ENCODE results near the gene ADAM33. TPM values are rescaled to one million over a fixed set of nuclear protein-coding genes. Genes with fewer than 3 reads are reported as not detected.

The ADAM33 gene, protein sequence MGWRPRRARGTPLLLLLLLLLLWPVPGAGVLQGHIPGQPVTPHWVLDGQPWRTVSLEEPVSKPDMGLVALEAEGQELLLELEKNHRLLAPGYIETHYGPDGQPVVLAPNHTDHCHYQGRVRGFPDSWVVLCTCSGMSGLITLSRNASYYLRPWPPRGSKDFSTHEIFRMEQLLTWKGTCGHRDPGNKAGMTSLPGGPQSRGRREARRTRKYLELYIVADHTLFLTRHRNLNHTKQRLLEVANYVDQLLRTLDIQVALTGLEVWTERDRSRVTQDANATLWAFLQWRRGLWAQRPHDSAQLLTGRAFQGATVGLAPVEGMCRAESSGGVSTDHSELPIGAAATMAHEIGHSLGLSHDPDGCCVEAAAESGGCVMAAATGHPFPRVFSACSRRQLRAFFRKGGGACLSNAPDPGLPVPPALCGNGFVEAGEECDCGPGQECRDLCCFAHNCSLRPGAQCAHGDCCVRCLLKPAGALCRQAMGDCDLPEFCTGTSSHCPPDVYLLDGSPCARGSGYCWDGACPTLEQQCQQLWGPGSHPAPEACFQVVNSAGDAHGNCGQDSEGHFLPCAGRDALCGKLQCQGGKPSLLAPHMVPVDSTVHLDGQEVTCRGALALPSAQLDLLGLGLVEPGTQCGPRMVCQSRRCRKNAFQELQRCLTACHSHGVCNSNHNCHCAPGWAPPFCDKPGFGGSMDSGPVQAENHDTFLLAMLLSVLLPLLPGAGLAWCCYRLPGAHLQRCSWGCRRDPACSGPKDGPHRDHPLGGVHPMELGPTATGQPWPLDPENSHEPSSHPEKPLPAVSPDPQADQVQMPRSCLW
- 21.0 and 29.2 TPM in 2 replicates for total RNA-seq

DNA sequence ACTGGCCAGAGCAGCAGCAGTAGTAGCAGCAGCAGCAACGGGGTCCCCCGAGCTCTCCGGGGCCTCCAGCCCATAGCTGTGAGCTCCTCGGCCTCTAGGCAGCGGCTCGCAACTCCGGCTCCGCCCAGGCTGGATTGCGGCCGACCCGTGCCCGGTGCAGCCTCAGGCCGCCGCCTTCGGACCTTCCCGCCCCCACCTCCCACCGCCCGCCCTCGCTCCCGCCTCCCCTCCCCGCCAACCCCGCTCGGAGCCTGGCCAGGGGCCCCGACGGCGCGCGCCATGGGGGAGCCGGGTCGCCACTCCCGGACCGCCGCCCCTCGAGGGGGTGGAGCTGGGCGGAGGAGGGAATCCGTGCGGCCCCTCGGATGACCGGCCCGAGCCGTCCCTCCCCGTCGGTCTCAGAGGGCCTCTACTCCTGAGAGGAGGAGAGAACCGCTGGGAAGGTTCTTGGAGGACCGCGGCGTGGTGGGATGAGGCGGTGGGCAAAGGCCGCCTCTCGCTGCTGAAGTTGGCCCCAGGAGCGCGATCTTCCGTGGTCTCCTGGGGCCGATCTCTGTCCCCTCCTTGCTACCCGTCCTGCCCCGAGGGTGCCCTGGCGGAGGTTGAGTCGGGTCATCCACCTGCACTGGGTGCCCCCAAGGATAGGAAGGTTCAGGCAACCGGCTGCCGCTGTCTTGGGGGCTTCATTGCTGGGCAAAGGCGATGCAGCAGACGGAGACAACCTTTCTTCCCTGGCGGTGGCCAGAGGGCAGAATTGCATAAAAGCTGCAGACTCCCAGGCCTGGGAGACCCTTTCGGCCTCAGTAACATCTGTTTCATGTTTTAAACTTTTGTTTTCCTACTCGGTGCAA is at the start of gene ADAM33:
Gene ADAM33, minus strand, starts transcription at position 80 of the 851 bp plus-strand sequence. Its CDS starts 6 bp downstream, at position 74.

DNA sequence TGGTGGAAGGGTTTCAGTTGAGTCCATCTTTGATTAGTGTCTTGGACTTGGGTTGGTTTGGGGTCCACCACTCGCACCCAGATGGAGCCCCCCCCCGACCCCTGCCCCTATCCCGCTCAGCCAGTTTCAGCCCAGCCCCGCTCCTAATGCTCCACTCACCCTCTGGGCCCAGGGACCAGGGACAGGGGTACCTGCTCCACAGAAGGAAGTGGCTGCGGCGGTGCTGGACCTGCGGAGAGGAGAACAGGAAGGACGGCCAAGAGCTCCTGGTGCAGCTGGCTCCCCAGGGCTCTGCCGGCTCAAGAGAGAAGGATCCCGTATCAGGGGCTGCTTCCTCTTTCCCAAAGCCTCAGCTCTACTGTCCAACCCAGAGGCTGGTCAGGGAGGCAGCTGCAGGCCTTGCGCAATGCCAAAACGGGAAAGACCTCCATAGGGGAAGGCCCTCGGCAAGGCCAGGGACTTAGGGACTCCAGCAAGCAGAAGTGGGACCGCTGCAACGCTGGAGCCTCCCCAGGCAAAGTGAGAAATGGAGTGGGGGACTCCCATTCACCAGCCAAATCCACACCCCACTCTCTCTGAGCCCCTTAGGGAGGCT is 30.6 kb upstream of the ADAM33 start, which contains the start of gene SIGLEC1:
Gene SIGLEC1, minus strand, starts transcription at position 322 of the 595 bp plus-strand sequence. CDS start 5,472 bp downstream, outside the sequence.

DNA sequence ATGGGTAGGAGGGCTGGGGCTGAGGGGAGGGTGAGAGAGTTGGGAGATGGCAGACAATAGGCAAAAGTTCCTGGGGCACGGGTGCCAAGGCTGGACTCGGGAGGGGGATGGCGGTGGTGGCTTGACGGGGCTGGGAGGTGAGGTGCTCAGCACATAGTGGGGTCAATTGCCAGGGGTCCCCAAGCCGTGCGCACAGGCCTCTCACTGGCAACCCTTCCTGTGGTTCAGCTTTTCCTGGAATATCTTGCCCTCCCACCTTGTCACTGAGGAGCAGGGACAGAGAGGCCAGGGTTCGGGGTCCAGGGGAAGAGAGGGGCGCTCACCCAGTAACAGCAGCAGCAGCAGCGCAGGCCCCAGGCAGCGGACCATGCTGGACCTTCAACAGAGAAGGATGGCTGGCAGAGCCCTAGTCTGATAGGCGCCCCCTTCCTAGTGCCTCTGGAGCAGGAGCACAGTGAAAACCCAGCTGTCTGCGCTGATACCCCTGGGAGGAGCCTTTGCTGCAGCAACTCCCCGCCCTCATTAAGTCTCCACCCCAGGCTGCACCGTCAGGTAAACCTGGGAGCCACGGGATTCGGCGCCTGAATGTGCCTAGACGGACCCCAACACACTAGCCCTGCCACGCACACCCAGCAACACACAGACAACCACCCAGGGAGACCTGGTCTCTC is 18.6 kb downstream of the ADAM33 start, which contains the start of gene GFRA4:
Gene GFRA4, minus strand, starts transcription at position 369 of the 671 bp plus-strand sequence. Its CDS starts 0 bp downstream, at position 369.

Other genes with a start within 250 kb of the ADAM33 start
- gene ATRN, start 211.0 kb downstream of the ADAM33 start, total RNA-seq = 41.1 and 48.4 TPM in 2 replicates
- not detected in 2 replicates for gene GFRA4, start 18.6 kb downstream of the ADAM33 start, total RNA-seq
- gene SIGLEC1, start 30.6 kb upstream of the ADAM33 start, total RNA-seq = not detected in 2 replicates
- 0.31 and 0.53 TPM in 2 replicates for gene HSPA12B, start 50.7 kb upstream of the ADAM33 start, total RNA-seq
- 16.2 and 17.3 TPM in 2 replicates for gene ADISSP, start 85.7 kb upstream of the ADAM33 start, total RNA-seq
- gene SPEF1, start 99.4 kb upstream of the ADAM33 start, total RNA-seq = 0.12 and 0.13 TPM in 2 replicates
- 116 and 144 TPM in 2 replicates for gene CENPB, start 104.7 kb upstream of the ADAM33 start, total RNA-seq
- gene CDC25B, start 114.3 kb upstream of the ADAM33 start, total RNA-seq = 32.1 and 42.0 TPM in 2 replicates
- 16.4 and 19.3 TPM in 2 replicates for gene AP5S1, start 138.5 kb upstream of the ADAM33 start, total RNA-seq
- 13.6 and 14.9 TPM in 2 replicates for gene MAVS, start 164.8 kb upstream of the ADAM33 start, total RNA-seq
- 50.5 and 52.6 TPM in 2 replicates for gene PANK2, start 207.4 kb upstream of the ADAM33 start, total RNA-seq